Measurements from ENCODE around the gene GMCL1.
"Not testable (repeated sequence)": the region's sequence is repeated elsewhere in the genome, so short reads cannot be mapped to it uniquely, and the experiment has no call there.

The GMCL1 gene

DNA sequence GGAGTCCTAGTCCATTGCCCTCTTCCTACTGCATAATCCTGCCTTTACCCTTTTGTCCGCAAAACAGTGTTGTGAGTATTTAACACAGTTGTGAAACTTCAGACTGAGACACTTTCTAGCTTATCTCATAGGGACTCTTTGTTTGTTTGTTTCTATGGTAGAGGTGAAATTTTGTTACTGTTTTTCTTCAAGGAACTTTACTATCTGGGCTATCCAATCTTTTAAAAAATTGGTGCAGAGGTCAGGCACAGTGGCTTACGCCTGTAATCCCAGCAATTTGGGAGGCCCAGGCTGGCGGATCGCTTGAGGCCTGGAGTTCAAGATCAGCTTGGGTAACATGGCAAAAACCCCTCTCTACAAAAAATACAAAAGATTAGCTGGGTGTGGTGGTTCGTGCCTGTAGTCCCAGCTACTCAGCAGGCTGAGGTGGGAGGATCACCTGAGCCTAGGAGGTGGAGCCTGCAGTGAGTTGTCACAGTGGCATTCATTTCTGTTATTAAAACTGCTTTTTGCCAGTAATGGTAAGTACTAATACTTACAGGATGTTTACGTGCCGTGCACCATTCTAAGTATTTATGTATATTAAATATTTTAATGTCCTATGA, 18.8 kb downstream of the GMCL1 start:
- DNase-seq (ENCODE audit: low read depth in 2 of 2): no peak

DNA sequence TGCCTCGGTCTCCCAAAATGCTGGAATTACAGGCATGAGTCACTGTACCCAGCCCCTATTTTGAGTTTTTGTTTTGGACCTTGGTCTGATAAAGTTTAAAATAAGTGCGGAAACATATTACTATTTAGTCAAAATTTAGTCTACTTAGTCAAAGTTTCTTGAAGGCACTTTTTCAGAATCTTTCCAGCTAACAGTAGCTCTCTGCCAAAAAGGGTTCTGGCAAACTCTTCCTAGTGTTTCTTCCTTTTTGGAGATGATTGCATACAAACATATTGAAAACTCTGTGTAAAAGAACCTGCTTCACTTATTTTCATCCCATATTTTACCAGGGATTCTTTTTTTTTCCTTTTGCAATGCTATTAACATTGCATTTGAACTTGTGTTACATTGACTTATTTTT, 28.8 kb downstream of the GMCL1 start:
- no peak for DNase-seq (ENCODE audit: low read depth in 2 of 2)

GRCh38 chr2:69863298-69863697, 33.8 kb downstream of the GMCL1 start:
- DNase-seq (ENCODE audit: low read depth in 2 of 2): no peak

DNA sequence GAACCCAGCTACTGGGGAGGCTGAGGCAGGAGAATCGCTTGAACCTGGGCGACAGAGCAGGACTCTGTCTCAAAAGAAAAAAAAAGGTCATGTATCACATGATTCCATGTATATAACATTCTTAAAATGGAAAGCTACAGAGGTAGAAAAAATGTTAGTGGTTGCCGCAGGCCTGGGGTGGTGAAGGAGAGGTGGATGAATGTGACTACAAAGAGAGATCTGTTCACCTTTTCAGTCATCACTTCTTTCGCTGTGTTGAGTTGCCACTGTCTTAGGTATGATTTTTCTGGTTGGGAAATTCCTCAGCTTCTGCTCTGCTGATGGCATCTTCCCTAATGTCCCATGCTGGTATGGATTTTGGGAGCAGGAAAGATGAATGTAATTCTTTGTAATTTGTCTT, 59.0 kb downstream of the GMCL1 start:
- no peak for DNase-seq (ENCODE audit: low read depth in 2 of 2)

- no peak for DNase-seq (ENCODE audit: low read depth in 2 of 2)
Observed at GRCh38 chr2:69889302-69889701, 59.8 kb downstream of the GMCL1 start.

DNA sequence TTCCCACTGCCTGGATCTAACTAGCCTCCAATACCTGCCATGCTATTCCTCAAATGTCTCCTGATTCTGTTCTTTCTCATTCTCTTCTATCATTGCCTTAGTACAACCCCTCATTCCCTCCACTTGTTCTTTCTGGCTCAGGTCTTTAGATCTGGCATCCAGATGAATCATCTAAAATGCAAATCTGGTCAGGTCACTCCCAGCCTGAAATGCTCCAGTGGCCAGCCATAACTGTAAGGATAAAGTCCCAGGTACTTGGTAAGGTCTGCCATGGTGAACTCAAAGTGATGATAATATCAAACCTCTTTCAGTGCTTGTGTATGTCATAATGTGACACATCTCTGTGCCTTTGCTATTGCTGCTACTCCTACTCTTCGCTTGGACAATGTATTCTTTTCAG, 61.4 kb downstream of the GMCL1 start:
- DNase-seq (ENCODE audit: low read depth in 2 of 2): no peak

- DNase-seq (ENCODE audit: low read depth in 2 of 2): not testable (repeated sequence)
Observed at GRCh38 chr2:69892838-69893424, 63.5 kb downstream of the GMCL1 start.

DNA sequence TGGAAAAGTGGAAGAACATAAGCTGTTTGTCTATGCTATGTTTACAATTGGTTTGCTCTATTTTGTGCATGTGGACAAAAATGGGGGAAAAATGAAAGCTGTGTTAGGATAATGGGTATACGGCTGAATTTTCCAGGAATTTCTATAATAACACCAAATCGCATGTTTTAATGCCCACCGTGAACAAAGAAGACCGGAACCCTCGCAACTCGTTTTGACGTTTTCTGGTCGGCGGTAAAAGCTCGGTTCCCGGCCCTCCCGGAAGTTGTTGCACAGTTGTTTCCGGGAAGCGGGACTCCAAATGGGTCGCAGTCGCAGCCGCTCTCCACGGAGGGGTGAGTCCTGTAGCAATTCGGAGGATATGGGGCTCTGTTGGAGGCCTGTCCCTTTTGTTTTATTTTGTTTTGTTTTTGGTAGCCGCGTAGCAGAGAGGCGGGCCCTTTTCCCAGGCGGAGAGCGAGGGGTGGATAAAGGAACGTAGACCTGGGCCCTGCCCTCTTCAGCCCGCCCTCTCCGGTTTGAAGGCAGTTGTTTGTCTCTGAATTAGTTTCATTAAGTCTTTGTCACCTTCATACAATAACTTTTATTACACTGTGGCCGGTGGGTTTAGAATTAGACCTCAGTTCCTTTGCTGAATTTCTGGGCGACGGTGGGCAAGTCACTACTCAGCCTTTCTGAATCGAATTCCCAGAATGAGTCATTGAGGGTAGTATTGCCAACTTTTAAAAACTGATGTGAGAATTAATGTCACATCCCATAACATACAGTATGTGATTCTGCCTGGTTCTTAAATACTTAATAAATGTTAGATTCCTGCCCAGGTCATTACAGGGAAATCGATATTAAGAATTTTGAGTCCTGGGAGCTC, 64.5 kb downstream of the GMCL1 start, which contains the start of gene SNRNP27:
TSS of gene SNRNP27 (plus strand) at position 273 of the 868 bp plus-strand sequence. CDS start at position 302, 29 bp downstream.
- DNase-seq (ENCODE audit: low read depth in 2 of 2): peak; percentile 65 to 67

- DNase-seq (ENCODE audit: low read depth in 2 of 2): not testable (repeated sequence)
Observed at GRCh38 chr2:69894737-69895136, 65.3 kb downstream of the GMCL1 start.

- DNase-seq (ENCODE audit: low read depth in 2 of 2): no peak
Observed at GRCh38 chr2:69902213-69902922, 72.9 kb downstream of the GMCL1 start.

DNA sequence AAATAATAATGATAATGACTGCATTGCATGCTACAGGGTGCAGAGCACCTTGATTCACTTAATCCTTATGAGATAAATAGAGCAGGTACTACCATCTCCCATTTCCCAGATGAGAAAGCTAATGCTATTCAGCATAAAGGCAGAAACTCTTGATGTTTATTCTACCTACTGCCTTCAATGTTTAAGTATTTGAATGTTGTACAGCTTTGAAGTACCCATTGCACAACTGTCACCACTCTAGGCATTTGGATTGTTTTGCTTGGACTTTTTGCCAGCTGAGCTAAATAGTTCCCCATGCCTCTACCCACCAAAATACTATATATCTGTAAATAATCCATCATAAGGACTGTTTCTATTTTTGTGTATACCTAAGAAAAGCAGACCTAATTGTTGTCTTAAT, 77.8 kb downstream of the GMCL1 start:
- no peak for DNase-seq (ENCODE audit: low read depth in 2 of 2)

DNA sequence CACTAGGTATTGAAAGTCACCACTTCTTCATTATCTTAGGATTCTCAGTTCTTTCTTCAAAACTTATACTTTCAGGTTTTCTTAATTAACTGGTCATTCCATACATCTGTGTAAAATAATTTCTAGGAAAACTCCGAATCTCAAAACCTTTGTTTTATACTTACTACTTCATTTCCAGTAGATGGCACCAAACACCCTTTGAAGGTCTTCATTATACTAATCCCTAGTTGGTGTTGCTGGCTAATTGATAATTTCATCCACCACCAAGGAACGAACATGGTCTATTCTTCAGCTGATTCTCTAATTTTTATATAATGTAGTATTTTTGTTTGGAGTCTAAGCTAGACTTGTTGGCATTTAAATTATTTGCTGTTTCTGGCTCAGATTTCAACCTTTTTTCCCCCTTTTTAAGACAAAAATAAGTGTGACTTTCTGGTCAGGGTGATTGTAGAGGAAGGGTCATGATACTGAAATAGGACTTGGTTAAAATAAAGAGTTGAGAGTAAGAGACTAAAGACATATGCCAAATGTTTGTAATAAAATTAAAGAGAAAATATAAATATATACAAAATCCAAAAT, 82.6 kb downstream of the GMCL1 start:
- no peak for DNase-seq (ENCODE audit: low read depth in 2 of 2)

DNA sequence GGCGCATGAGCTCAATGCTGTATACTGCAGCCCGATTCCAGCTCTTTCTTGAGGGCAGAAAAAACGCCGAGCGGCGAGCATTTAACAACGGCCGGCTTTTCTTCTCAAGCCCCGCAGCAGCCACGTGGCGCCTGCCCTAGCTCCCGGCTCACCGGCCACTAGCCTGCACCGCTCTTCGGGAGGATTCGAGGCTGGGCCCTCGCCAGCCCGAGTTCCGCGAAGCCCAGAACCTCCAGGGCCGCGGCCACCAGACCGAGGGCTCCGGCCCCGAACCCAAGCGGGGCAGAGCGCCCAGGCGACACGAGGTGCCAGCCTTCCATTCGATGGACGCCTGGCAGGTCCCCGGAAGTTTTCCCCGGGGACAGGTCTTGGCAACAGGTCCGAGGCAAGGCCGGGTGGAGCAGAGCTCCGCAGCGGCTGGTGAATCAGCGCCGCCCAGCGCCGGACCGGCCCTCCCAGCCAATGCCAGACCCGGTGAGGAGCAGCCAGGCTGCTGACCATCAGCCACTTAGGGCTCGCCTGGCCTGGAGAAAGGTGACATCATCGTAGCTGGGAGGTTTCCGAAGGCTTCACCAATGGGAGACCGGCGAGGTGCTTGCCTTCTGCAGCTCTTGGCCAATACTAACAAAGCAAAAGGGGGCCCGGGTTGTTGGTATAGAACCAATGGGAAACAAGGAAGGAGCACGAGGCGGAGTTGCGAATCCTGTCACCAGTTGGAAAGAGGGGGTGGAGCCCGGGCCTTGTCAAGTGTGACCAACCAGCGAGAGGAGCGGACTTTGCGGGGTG, 84.9 kb downstream of the GMCL1 start:
- peak in 1 of 2 donors; percentile 100 for DNase-seq (ENCODE audit: low read depth in 2 of 2)

DNA sequence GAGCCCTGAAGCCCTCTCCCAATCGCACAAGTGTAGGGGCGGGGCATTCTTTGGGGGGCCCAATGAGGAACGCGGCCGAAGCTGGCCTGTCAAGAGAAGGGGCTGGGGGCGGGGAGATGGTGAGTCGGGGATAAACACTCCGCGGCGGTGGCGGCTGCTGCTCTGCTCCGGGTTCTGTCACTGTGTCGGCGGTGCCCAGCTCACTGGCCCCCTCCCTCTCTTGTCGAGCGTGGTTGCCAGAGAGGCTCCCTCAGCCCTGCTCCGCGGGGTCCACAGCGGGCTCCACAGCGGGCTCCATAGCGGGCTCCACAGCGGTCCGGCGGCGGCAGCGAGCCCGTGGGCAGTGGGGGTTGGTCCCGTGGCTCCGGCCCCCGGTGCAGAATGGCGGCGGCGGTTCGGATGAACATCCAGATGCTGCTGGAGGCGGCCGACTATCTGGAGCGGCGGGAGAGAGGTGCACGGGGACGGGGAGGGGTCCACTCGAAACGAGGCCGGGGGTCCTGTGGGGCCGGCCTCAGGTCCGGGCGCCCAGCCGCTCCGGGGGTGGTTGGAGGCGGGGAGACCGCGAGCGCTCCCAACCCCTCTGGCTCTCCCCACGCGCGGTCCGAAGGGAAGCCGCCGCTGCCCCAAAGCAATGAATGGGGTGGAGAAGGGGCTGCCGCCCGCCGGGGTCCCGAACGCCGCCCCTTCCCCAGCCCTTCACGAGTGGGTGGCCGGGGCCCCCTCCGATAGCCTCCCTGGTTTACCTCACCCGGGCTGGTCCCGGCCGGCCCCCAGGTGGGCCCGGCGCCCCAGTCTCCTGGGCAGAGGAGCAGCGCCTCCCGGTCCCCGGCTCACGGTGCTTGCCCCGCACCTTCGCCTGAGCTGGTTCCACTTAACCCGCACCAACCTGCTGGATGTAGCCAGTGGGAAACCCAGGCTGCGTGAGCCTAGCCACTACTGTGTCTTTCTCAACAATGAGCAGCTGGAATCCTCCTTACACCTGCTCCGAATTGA, 85.8 kb downstream of the GMCL1 start, which contains the start of gene MXD1:
TSS of gene MXD1 (plus strand) at position 160 of the 996 bp plus-strand sequence. CDS start at position 382, 222 bp downstream.
- DNase-seq (ENCODE audit: low read depth in 2 of 2): peak in 1 of 2 donors; percentile 100

DNA sequence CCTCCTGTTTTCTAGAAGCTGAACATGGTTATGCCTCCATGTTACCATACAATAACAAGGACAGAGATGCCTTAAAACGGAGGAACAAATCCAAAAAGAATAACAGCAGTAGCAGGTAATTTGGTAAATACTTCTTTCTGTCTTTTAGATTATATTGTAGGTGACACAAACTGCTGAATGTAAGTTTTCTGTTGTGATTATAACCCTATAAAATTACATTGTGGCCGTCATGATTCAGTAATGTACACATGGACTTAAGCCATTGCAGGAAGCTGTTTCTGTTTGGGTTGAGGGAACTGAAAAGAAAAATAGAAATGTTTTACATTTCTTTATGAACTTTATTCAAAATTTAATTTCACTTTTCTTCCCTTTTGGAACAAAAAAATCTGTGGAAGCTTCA, 86.6 kb downstream of the GMCL1 start:
- DNase-seq (ENCODE audit: low read depth in 2 of 2): no peak

- no peak for DNase-seq (ENCODE audit: low read depth in 2 of 2)
Observed at GRCh38 chr2:69917852-69918251, 88.4 kb downstream of the GMCL1 start.

DNA sequence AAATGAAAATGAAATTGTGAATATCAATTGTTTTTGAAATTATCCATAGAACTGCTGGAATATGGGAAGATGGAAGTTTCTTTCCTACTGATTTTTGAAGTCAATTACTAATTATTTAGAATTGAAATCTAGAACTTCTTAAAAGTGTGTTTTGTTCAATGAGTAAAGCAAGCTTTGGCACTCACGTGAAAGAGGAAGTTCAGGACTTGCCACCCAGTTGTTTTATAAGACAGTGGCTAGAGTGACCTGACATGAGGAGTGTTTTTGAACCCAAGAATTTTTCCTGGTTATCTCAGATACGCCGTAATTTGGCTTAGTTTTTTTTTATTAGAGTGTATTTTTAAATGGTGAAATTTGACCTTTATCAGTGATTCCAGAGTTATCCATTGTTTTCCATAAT, 88.9 kb downstream of the GMCL1 start:
- no peak for DNase-seq (ENCODE audit: low read depth in 2 of 2)

GRCh38 chr2:69923116-69923515, 93.7 kb downstream of the GMCL1 start:
- DNase-seq (ENCODE audit: low read depth in 2 of 2): no peak

DNA sequence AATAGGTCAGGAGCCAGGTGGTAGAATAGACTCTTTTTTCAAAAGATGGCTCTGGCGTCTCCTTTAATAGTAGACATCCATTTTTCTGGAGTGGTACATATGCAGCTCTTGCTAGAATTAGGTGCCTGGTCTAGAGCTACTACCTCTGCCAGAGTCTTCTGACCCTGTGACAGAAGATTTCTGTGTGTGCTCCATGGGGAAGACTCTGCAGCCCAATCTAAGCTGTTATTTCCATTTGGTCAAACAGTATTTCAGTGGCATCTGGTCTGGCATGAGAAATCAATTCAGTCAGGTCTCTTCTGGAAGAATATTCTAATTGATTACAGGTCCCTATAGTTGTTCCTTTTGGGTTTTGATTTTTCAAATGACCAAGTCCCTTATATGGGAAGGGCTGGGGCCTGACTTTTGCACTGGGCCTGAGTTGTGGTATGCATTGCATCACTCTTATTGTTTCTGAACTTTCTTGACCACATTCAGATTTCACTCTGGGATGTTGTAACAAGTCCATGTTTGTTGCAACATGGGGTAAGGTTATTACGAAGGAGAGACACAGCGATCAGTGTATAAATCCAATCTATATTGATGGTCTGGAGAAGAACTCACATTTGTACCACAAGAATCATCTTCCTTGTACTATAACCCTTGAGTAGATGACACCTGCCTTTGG, 97.5 kb downstream of the GMCL1 start:
- DNase-seq (ENCODE audit: low read depth in 2 of 2): no peak

Data from stimulated activated CD8-positive, alpha-beta memory T cell treated with anti-CD3 and anti-CD28 coated beads, Interleukin-15, amount 100 ng/mL, for 48 hours (primary cell).